Uterus (tissue), 2 donors: Measurements from ENCODE around the gene ALKBH3.

Source experiments
- CTCF ChIP-seq, 4 experiments: fragments of 200-600 bp in 2 of 4; fragments of 450-650 bp in 2 of 4; sonication (generic) in 2 of 4; IDR thresholded peaks; one replicate each; pipeline ENCODE4 v1.5.1; 2016 to 2019; ENCODE audit warnings: antibody characterized with exemption in 4 of 4, mild to moderate bottlenecking in 2 of 4, moderate library complexity in 1 of 4
- POLR2A ChIP-seq, 2 donors: fragments of 450-650 bp; IDR thresholded peaks; one replicate each; pipeline ENCODE4 v1.6.1; 2016; ENCODE audit warnings: antibody characterized with exemption in 2 of 2, mild to moderate bottlenecking in 1 of 2, moderate library complexity in 1 of 2

- TF ChIP-seq POLR2A (IDR thresholded peaks at IDR 0.05) (no peak), CTCF (IDR thresholded peaks at IDR 0.05) (no peak)
Observed at GRCh38 chr11:43908191-43908590, 27.6 kb downstream of the ALKBH3 start.
